Prostate gland (tissue), 2 donors: ENCODE data around the gene TAB2. TPM values are rescaled to one million over a fixed set of nuclear protein-coding genes. Genes with fewer than 3 reads are reported as not detected.

Source experiments
- DNase-seq: peaks from one replicate; pipeline ENCODE4 v3.0.0-alpha.2; 2019; ENCODE audit warnings: low spot score
- H3K27ac ChIP-seq, 2 donors: fragments of 200-600 bp; sonication (generic); 2 replicates each; pipeline ENCODE4 v1.5.1; 2017 to 2019
- H3K27me3 ChIP-seq: fragments of 200-600 bp; sonication (generic); replicated peaks from 2 replicates; pipeline ENCODE4 v1.5.1; 2019; ENCODE audit not compliant: insufficient read depth
- H3K36me3 ChIP-seq, 2 donors: fragments of 200-600 bp; sonication (generic); 1 replicate in 1 of 2; 2 replicates in 1 of 2; pipeline versions ENCODE4 v1.5.1 to v1.8.1; 2017 to 2019
- H3K4me1 ChIP-seq: fragments of 200-600 bp; sonication (generic); replicated peaks from 2 replicates; pipeline ENCODE4 v1.5.1; 2019
- H3K4me3 ChIP-seq, 2 donors: fragments of 200-600 bp; sonication (generic); 2 replicates each; pipeline ENCODE4 v1.5.1; 2017 to 2019
- H3K9me3 ChIP-seq: fragments of 200-600 bp; sonication (generic); 2 replicates; pipeline ENCODE4 v1.5.1; 2017
- CTCF ChIP-seq, 4 experiments: fragments of 200-600 bp in 2 of 4; fragments of 450-650 bp in 2 of 4; sonication (generic) in 2 of 4; IDR thresholded peaks; 1 replicate in 3 of 4; 2 replicates in 1 of 4; pipeline ENCODE4 v1.5.1; 2016 to 2019; ENCODE audit warnings: antibody characterized with exemption in 4 of 4, mild to moderate bottlenecking in 2 of 4, moderate library complexity in 2 of 4
- POLR2A ChIP-seq: fragments of 450-650 bp; IDR thresholded peaks from one replicate; pipeline ENCODE4 v1.6.1; 2016; ENCODE audit warnings: antibody characterized with exemption, mild to moderate bottlenecking
- POLR2AphosphoS5 ChIP-seq: sonication (generic); formaldehyde crosslinking; IDR thresholded peaks from one replicate; pipeline ENCODE4 v1.6.1; 2017; ENCODE audit warnings: antibody characterized with exemption
- WGBS: methylation state at CpG from one replicate; pipeline ENCODE4 v1.1.5; 2018; 5-methylcytosine and 5-hydroxymethylcytosine counted together
- intact Hi-C: fragments of 100-400 bp; cut with DNase I; formaldehyde crosslinking; loops from one replicate; pipeline ENCODE4 v1.14.2; 2022
- total RNA-seq, 2 donors: library from RNA; depleted of rRNA; stranded (reverse); fragments of >200 nt; gene quantifications; one replicate each; pipeline ENCODE4 v1.1.0, GENCODE V29; 2016

The TAB2 gene
- 10 to 100 TPM; 58.8 to 66.3 TPM for total RNA-seq

GRCh38 chr6:149317644-149318571 lies at the start of gene TAB2:
TSS of gene TAB2 (plus strand) at chr6:149317712. CDS start at chr6:149369998, 52,286 bp downstream.
- Histone ChIP-seq H3K27ac (peak within 1 kb of the TSS; percentile 97 to 98), H3K9me3 (no peaks in the 10 kb centered on the region), H3K4me1 (peaks cover 8% of the 10 kb centered on the region), H3K27me3 (no peaks in the 10 kb centered on the region), H3K36me3 (no peaks in the 10 kb centered on the region), H3K4me3 (peak within 1 kb of the TSS; percentile 93 to 95)
- WGBS: under 1% methylated on average over 79 of the region's 92 CpGs
- TF ChIP-seq CTCF (IDR thresholded peaks at IDR 0.05): no peak
- peak; percentile 6 for TF ChIP-seq POLR2A
- TF ChIP-seq POLR2AphosphoS5: no peak
- DNase-seq: peak; percentile 25
- intact Hi-C loops: loop anchor here (5.0 to 10.0 kb wide), 2 partner anchors 114 to 233 kb away; no protein-coding TSS in a partner anchor

- H3K9me3 ChIP-seq: no peaks in the 10 kb centered on the region
- no peak overlapping the region for H3K4me3 ChIP-seq
- no peaks in the 10 kb centered on the region for H3K27me3 ChIP-seq
- no peak overlapping the region for H3K27ac ChIP-seq
- TF ChIP-seq CTCF (IDR thresholded peaks at IDR 0.05) (no peak), POLR2AphosphoS5 (no peak), POLR2A (no peak)
- WGBS: 90% methylated on average over 5 of the region's 5 CpGs
- H3K4me1 ChIP-seq: no peaks in the 10 kb centered on the region
- no peak for DNase-seq
- intact Hi-C loops: no loop called here
- no peaks in the 10 kb centered on the region for H3K36me3 ChIP-seq
Observed at GRCh38 chr6:149268146-149268545, 49.4 kb upstream of the TAB2 start.

GRCh38 chr6:149268768-149269167 lies 48.7 kb upstream of the TAB2 start:
- no peaks in the 10 kb centered on the region for H3K27me3 ChIP-seq
- no peak for TF ChIP-seq POLR2A
- TF ChIP-seq POLR2AphosphoS5: no peak
- no peak for TF ChIP-seq CTCF (IDR thresholded peaks at IDR 0.05)
- no peak overlapping the region for H3K4me3 ChIP-seq
- no peak overlapping the region for H3K27ac ChIP-seq
- no peak for DNase-seq
- no peaks in the 10 kb centered on the region for H3K36me3 ChIP-seq
- 38% methylated on average over 1 of the region's 1 CpG for WGBS
- no peaks in the 10 kb centered on the region for H3K9me3 ChIP-seq
- intact Hi-C loops: no loop called here
- H3K4me1 ChIP-seq: no peaks in the 10 kb centered on the region

- H3K4me3 ChIP-seq: no peak overlapping the region
- no peaks in the 10 kb centered on the region for H3K27me3 ChIP-seq
- H3K4me1 ChIP-seq: no peaks in the 10 kb centered on the region
- 96% methylated on average over 4 of the region's 4 CpGs for WGBS
- H3K36me3 ChIP-seq: no peaks in the 10 kb centered on the region
- no peaks in the 10 kb centered on the region for H3K9me3 ChIP-seq
- no peak overlapping the region for H3K27ac ChIP-seq
- intact Hi-C loops: no loop called here
- no peak for TF ChIP-seq POLR2AphosphoS5
- TF ChIP-seq POLR2A: no peak
- TF ChIP-seq CTCF (IDR thresholded peaks at IDR 0.05): no peak
- DNase-seq: no peak
Observed at GRCh38 chr6:149270616-149271015, 46.9 kb upstream of the TAB2 start.
